HEK293 (cell line): ENCODE measurements around the gene SYNDIG1.

Source experiments
- CTCF ChIA-PET: fragments of 350-600 bp; formaldehyde crosslinking; extraction: SDS; loops from one replicate; lab custom pipeline; 2021; ENCODE audit warnings: antibody characterized with exemption; lab: Yijun Ruan, JAX
- POLR2A ChIA-PET: fragments of 300-600 bp; formaldehyde crosslinking; extraction: SDS; loops from one replicate; lab custom pipeline; 2020; ENCODE audit warnings: antibody characterized with exemption, inconsistent platforms; lab: Yijun Ruan, JAX
- H3K27ac ChIP-seq: fragments of 200-500 bp; sonication (Bioruptor generic); 2 replicates; pipeline ENCODE4 v1.5.1; 2014; ENCODE audit warnings: low read depth, low read length, control low read depth, inconsistent platforms; ENCODE audit errors: extremely low read depth
- H3K36me3 ChIP-seq, 2 experiments: fragments of 200-500 bp in 1 of 2; sonication (Bioruptor generic) in 1 of 2; 1 replicate in 1 of 2; 2 replicates in 1 of 2; pipeline ENCODE4 v1.5.1; 2014 to 2017; ENCODE audit warnings: inconsistent platforms in 2 of 2, low read length in 2 of 2; ENCODE audit not compliant: control insufficient read depth in 2 of 2, insufficient read depth in 1 of 2
- H3K4me1 ChIP-seq: fragments of 200-500 bp; sonication (Bioruptor generic); 2 replicates; pipeline ENCODE4 v1.5.1; 2014; ENCODE audit warnings: mild to moderate bottlenecking, low read length, inconsistent platforms; ENCODE audit not compliant: control insufficient read depth, insufficient read depth
- H3K4me3 ChIP-seq: 2 replicates; pipeline ENCODE4 v1.5.1; 2011; ENCODE audit warnings: low read depth, mild to moderate bottlenecking, control low read depth, low read length, moderate library complexity
- H3K9me3 ChIP-seq: fragments of 200-500 bp; sonication (Bioruptor generic); 2 replicates; pipeline ENCODE4 v1.5.1; 2014; ENCODE audit warnings: low read depth, low read length, inconsistent platforms; ENCODE audit not compliant: control insufficient read depth, insufficient read depth
- SP2 ChIP-seq: fragments of 450-650 bp; formaldehyde crosslinking; IDR thresholded peaks from 2 replicates; pipeline ENCODE4 v1.5.1; 2016; ENCODE audit warnings: missing biosample characterization, missing genetic modification characterization
- SP3 ChIP-seq: fragments of 450-650 bp; formaldehyde crosslinking; IDR thresholded peaks from 2 replicates; pipeline ENCODE4 v1.5.1; 2016; ENCODE audit warnings: missing biosample characterization, missing genetic modification characterization
- YY2 ChIP-seq: fragments of 450-650 bp; formaldehyde crosslinking; IDR thresholded peaks from 2 replicates; pipeline ENCODE4 v1.5.1; 2016; ENCODE audit warnings: missing biosample characterization, missing genetic modification characterization
- ZBTB17 ChIP-seq: fragments of 450-650 bp; formaldehyde crosslinking; IDR thresholded peaks from 2 replicates; pipeline ENCODE4 v1.5.1; 2016; ENCODE audit warnings: missing biosample characterization, missing genetic modification characterization
- ZBTB48 ChIP-seq: fragments of 450-650 bp; formaldehyde crosslinking; IDR thresholded peaks from 2 replicates; pipeline ENCODE4 v1.5.1; 2016; ENCODE audit warnings: missing biosample characterization, missing genetic modification characterization
- ZFHX2 ChIP-seq: fragments of 450-650 bp; formaldehyde crosslinking; conservative IDR thresholded peaks from 2 replicates; pipeline ENCODE4 v1.5.1; 2016; ENCODE audit warnings: missing biosample characterization, missing genetic modification characterization
- ZFP69B ChIP-seq: fragments of 450-650 bp; formaldehyde crosslinking; IDR thresholded peaks from 2 replicates; pipeline ENCODE4 v1.5.1; 2016; ENCODE audit warnings: missing biosample characterization, missing genetic modification characterization
- ZNF10 ChIP-seq: fragments of 450-650 bp; formaldehyde crosslinking; IDR thresholded peaks from 2 replicates; pipeline ENCODE4 v1.5.1; 2017; ENCODE audit warnings: missing biosample characterization, missing genetic modification characterization
- ZNF121 ChIP-seq: fragments of 450-650 bp; formaldehyde crosslinking; IDR thresholded peaks from 2 replicates; pipeline ENCODE4 v1.5.1; 2016; ENCODE audit warnings: missing biosample characterization, missing genetic modification characterization
- ZNF133 ChIP-seq: fragments of 450-650 bp; formaldehyde crosslinking; IDR thresholded peaks from 2 replicates; pipeline ENCODE4 v1.5.1; 2016; ENCODE audit warnings: missing biosample characterization, missing genetic modification characterization
- ZNF157 ChIP-seq: fragments of 450-650 bp; formaldehyde crosslinking; IDR thresholded peaks from 2 replicates; pipeline ENCODE4 v1.5.1; 2016; ENCODE audit warnings: missing biosample characterization, missing genetic modification characterization
- ZNF175 ChIP-seq: fragments of 450-650 bp; formaldehyde crosslinking; IDR thresholded peaks from 2 replicates; pipeline ENCODE4 v1.5.1; 2016; ENCODE audit warnings: missing biosample characterization, missing genetic modification characterization
- ZNF221 ChIP-seq: fragments of 450-650 bp; formaldehyde crosslinking; IDR thresholded peaks from 2 replicates; pipeline ENCODE4 v1.5.1; 2017; ENCODE audit warnings: missing biosample characterization, missing genetic modification characterization, borderline replicate concordance
- ZNF324 ChIP-seq: fragments of 450-650 bp; formaldehyde crosslinking; IDR thresholded peaks from 2 replicates; pipeline ENCODE4 v1.5.1; 2016; ENCODE audit warnings: missing biosample characterization, missing genetic modification characterization
- ZNF335 ChIP-seq: fragments of 450-650 bp; formaldehyde crosslinking; conservative IDR thresholded peaks from 2 replicates; pipeline ENCODE4 v1.5.1; 2016; ENCODE audit warnings: missing biosample characterization, missing genetic modification characterization
- ZNF510 ChIP-seq: fragments of 450-650 bp; formaldehyde crosslinking; IDR thresholded peaks from 2 replicates; pipeline ENCODE4 v1.5.1; 2018; ENCODE audit warnings: mild to moderate bottlenecking, missing genetic modification characterization, missing biosample characterization; ENCODE audit not compliant: insufficient replicate concordance
- ZNF514 ChIP-seq: fragments of 450-650 bp; formaldehyde crosslinking; IDR thresholded peaks from 2 replicates; pipeline ENCODE4 v1.5.1; 2016; ENCODE audit warnings: missing biosample characterization, missing genetic modification characterization
- ZNF571 ChIP-seq: fragments of 450-650 bp; formaldehyde crosslinking; IDR thresholded peaks from 2 replicates; pipeline ENCODE4 v1.5.0; 2017; ENCODE audit warnings: missing biosample characterization, missing genetic modification characterization
- ZNF624 ChIP-seq: fragments of 450-650 bp; formaldehyde crosslinking; IDR thresholded peaks from 2 replicates; pipeline ENCODE4 v1.5.1; 2017; ENCODE audit warnings: missing biosample characterization, missing genetic modification characterization
- ZNF658 ChIP-seq: fragments of 450-650 bp; formaldehyde crosslinking; IDR thresholded peaks from 2 replicates; pipeline ENCODE4; 2016; ENCODE audit warnings: missing biosample characterization, missing genetic modification characterization
- ZNF670 ChIP-seq: fragments of 450-650 bp; formaldehyde crosslinking; IDR thresholded peaks from 2 replicates; pipeline ENCODE4 v1.5.1; 2016; ENCODE audit warnings: missing biosample characterization, missing genetic modification characterization, low read depth
- ZNF692 ChIP-seq: fragments of 450-650 bp; formaldehyde crosslinking; IDR thresholded peaks from 2 replicates; pipeline ENCODE4 v1.5.1; 2016; ENCODE audit warnings: missing biosample characterization, missing genetic modification characterization
- ZNF707 ChIP-seq: fragments of 450-650 bp; formaldehyde crosslinking; IDR thresholded peaks from 2 replicates; pipeline ENCODE4 v1.5.1; 2016; ENCODE audit warnings: missing biosample characterization, missing genetic modification characterization
- ZNF776 ChIP-seq: fragments of 450-650 bp; formaldehyde crosslinking; IDR thresholded peaks from 2 replicates; pipeline ENCODE4 v1.5.0; 2017; ENCODE audit warnings: missing biosample characterization, missing genetic modification characterization, borderline replicate concordance
- ZSCAN16 ChIP-seq: fragments of 450-650 bp; formaldehyde crosslinking; IDR thresholded peaks from 2 replicates; pipeline ENCODE4 v1.5.1; 2016; ENCODE audit warnings: missing biosample characterization, missing genetic modification characterization
- TF ChIP-seq, protein P1 (sequence below): fragments of 450-650 bp; formaldehyde crosslinking; conservative IDR thresholded peaks from 2 replicates; pipeline ENCODE4 v1.5.1; 2016; ENCODE audit warnings: low read depth, missing biosample characterization, missing genetic modification characterization
- TF ChIP-seq, protein P2 (sequence below): fragments of 450-650 bp; formaldehyde crosslinking; IDR thresholded peaks from 2 replicates; pipeline ENCODE4 v1.5.1; 2016; ENCODE audit warnings: missing biosample characterization, missing genetic modification characterization, low read depth

The SYNDIG1 gene

DNA sequence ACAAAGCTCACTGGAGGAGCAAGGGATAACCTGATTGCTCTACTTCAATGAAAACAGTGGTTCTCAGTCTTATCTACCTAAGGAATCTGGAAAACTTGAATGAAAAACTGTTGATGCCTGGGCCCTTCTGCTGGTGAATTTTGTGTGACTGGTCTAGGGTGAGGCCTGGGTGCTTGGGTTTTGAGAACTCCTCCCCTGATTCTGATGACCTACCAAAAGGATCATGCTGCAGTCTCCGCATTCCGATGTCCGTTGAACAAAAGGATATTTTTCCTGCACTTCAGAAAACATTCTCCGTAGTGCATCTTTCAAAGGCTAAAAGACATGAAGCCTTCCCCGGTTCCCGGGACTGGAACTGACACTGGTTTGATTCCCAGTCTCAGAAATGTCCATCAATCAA, 157.9 kb downstream of the SYNDIG1 start (continued):
- TF ChIP-seq ZNF692 (tag by site-specific recombination) (no peak), ZNF571 (tag by site-specific recombination) (no peak), ZNF510 (tag by site-specific recombination) (no peak), ZNF133 (tag by site-specific recombination) (no peak), ZNF157 (tag by site-specific recombination) (no peak), ZNF221 (no peak), ZNF335 (tag by site-specific recombination) (no peak), ZNF776 (no peak), ZNF707 (tag by site-specific recombination) (no peak), YY2 (tag by site-specific recombination) (no peak), ZNF670 (tag by site-specific recombination) (no peak)
- TF ChIP-seq, protein P1, sequence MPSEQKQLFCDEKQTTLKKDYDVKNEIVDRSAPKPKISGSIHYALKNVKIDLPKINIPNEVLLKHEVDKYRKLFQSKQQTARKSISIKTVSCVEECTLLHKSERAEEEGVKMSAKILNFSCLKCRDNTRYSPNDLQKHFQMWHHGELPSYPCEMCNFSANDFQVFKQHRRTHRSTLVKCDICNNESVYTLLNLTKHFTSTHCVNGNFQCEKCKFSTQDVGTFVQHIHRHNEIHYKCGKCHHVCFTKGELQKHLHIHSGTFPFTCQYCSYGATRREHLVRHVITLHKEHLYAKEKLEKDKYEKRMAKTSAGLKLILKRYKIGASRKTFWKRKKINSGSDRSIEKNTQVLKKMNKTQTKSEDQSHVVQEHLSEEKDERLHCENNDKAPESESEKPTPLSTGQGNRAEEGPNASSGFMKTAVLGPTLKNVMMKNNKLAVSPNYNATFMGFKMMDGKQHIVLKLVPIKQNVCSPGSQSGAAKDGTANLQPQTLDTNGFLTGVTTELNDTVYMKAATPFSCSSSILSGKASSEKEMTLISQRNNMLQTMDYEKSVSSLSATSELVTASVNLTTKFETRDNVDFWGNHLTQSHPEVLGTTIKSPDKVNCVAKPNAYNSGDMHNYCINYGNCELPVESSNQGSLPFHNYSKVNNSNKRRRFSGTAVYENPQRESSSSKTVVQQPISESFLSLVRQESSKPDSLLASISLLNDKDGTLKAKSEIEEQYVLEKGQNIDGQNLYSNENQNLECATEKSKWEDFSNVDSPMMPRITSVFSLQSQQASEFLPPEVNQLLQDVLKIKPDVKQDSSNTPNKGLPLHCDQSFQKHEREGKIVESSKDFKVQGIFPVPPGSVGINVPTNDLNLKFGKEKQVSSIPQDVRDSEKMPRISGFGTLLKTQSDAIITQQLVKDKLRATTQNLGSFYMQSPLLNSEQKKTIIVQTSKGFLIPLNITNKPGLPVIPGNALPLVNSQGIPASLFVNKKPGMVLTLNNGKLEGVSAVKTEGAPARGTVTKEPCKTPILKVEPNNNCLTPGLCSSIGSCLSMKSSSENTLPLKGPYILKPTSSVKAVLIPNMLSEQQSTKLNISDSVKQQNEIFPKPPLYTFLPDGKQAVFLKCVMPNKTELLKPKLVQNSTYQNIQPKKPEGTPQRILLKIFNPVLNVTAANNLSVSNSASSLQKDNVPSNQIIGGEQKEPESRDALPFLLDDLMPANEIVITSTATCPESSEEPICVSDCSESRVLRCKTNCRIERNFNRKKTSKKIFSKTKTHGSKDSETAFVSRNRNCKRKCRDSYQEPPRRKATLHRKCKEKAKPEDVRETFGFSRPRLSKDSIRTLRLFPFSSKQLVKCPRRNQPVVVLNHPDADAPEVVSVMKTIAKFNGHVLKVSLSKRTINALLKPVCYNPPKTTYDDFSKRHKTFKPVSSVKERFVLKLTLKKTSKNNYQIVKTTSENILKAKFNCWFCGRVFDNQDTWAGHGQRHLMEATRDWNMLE (tag by site-specific recombination), result no peak
- TF ChIP-seq, all 188 proteins: peak for 0

DNA sequence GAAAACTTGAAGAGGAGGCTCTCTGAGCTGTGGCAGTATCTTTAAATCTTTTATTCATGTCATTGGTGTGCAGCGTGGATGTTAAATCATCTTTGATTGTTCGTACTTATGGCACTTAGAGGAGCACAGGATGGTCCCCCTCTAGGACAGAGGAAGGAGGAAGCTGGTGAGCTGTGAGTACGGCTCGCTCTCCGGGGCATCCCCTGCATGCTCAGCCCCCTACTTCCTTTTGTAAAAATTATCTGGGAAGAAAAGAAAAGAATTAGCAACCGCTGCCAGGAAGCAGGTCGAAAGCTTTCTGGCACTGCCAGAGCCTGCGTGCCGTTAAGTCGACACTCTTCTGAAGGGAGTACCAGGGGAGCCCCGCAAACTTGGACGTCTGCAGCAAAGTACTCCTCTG, 158.5 kb downstream of the SYNDIG1 start:
- TF ChIP-seq ZNF624, result no peak
- no peak for TF ChIP-seq ZBTB17 (tag by site-specific recombination)
- TF ChIP-seq, protein P2, sequence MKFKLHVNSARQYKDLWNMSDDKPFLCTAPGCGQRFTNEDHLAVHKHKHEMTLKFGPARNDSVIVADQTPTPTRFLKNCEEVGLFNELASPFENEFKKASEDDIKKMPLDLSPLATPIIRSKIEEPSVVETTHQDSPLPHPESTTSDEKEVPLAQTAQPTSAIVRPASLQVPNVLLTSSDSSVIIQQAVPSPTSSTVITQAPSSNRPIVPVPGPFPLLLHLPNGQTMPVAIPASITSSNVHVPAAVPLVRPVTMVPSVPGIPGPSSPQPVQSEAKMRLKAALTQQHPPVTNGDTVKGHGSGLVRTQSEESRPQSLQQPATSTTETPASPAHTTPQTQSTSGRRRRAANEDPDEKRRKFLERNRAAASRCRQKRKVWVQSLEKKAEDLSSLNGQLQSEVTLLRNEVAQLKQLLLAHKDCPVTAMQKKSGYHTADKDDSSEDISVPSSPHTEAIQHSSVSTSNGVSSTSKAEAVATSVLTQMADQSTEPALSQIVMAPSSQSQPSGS, result no peak
- TF ChIP-seq ZNF175 (tag by site-specific recombination), result no peak
- TF ChIP-seq ZFP69B (tag by site-specific recombination), result no peak
- ChIA-PET CTCF (no interaction called here), POLR2A (no interaction called here)
- Histone ChIP-seq H3K27ac (no peak overlapping the region), H3K36me3 (no peaks in the 10 kb centered on the region), H3K4me3 (no peak overlapping the region), H3K4me1 (peaks cover 6% of the 10 kb centered on the region; the same call in 1 of the 2 replicates), H3K9me3 (no peaks in the 10 kb centered on the region)

DNA sequence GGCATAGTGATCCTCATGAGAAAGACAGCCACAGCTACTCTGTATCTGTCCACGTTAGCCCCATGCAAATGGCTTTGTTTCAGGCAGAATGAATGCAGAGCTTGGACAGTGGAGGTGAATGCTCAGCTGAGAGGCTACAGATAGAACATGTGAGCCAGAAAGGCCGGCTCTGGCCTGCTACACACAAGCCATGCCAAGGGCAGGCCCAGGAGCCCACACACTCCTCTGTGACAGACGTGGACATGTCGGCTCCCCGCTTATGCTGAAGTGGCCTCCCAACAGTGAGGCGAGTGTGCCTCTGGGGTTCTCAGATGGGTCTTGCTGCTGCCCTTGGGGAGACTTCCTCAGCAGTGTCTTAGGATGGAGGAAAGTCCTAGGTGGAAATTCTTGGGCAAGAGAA, 159.6 kb downstream of the SYNDIG1 start:
- H3K4me1 ChIP-seq, result peaks cover 6% of the 10 kb centered on the region; the same call in 1 of the 2 replicates
- H3K36me3 ChIP-seq, result no peaks in the 10 kb centered on the region
- H3K9me3 ChIP-seq, result no peaks in the 10 kb centered on the region
- ChIA-PET POLR2A (no interaction called here), CTCF (interaction anchor here (0.6 kb wide), 1 partner anchor 527 kb away, joined by 3 read pairs; no protein-coding TSS in a partner anchor)
- H3K27ac ChIP-seq, result no peak overlapping the region
- no peak overlapping the region for H3K4me3 ChIP-seq
- TF ChIP-seq SP3 (tag by site-specific recombination) (no peak), SP2 (tag by site-specific recombination) (no peak), ZNF658 (no peak), ZSCAN16 (tag by site-specific recombination) (no peak), ZNF121 (tag by site-specific recombination) (no peak), ZNF10 (no peak), ZNF324 (tag by site-specific recombination) (no peak), ZFHX2 (tag by site-specific recombination) (no peak), ZNF514 (tag by site-specific recombination) (no peak), ZNF776 (no peak), ZBTB48 (no peak), ZNF571 (tag by site-specific recombination) (no peak)
- TF ChIP-seq, protein P2, result no peak
